SU-DHL-6 (cell line): Measurements from ENCODE around the gene EIF1AD.

Experiments used
- CTCF ChIP-seq: fragments of 200-600 bp; sonication (generic); IDR thresholded peaks from one replicate; pipeline ENCODE4 v1.5.1; 2017; ENCODE audit warnings: antibody characterized with exemption, mild to moderate bottlenecking, low read length, moderate library complexity; ENCODE audit not compliant: insufficient read depth, poor library complexity, severe bottlenecking
- EZH2phosphoT487 ChIP-seq: fragments of 200-600 bp; sonication (generic), shearing (Covaris generic); conservative IDR thresholded peaks from 2 replicates; pipeline ENCODE4 v1.6.1; 2018; ENCODE audit warnings: mild to moderate bottlenecking, antibody characterized with exemption, low read length, moderate library complexity, mixed read lengths

- no peak for TF ChIP-seq CTCF
- TF ChIP-seq EZH2phosphoT487, result no peak
Measured at GRCh38 chr11:66014804-66015453, 13.0 kb upstream of the EIF1AD start.
